ENCODE results near the gene DEPDC5.
"Not testable (repeated sequence)": the region's sequence is repeated elsewhere in the genome, so short reads cannot be mapped to it uniquely, and the experiment has no call there.

The DEPDC5 gene

DNA sequence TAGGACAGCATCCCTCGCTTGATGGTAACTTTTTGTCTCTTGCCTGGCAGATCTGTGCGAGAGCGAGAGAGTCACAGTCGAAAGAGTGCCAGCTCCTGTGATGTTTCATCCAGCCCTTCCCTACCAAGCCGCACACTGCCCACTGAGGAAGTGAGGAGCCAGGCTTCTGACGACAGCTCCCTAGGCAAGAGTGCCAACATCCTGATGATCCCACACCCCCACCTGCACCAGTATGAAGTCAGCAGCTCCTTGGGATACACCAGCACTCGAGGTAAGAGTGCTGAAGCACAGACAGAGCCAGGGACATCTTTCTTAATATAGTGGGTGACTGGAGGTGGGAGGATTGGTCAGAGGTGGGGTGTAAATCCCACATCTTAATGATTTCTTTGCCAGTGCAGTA, 61.1 kb downstream of the DEPDC5 start:
- no peaks in the 10 kb centered on the region for H3K9me3 ChIP-seq (ENCODE audit: low read depth, low read length)
- peaks cover 70% of the 10 kb centered on the region for H3K36me3 ChIP-seq (ENCODE audit: insufficient read depth, low read length)
- no peak overlapping the region for H3K27ac ChIP-seq
- TF ChIP-seq POLR2AphosphoS5 (IDR thresholded peaks at IDR 0.05; ENCODE audit: borderline replicate concordance, low read depth, low read length), result no peak
- no peak for TF ChIP-seq FOXP2 (optimal IDR thresholded peaks at IDR 0.05; ENCODE audit: control extremely low read depth, extremely low read length, insufficient read depth)
- no peak for TF ChIP-seq EZH2 (IDR thresholded peaks at IDR 0.05)
- DNase-seq (ENCODE audit: low read depth, low spot score), result no peak
- H3K9ac ChIP-seq (ENCODE audit: insufficient read length), result no peak overlapping the region
- H3K4me3 ChIP-seq, result no peak overlapping the region

DNA sequence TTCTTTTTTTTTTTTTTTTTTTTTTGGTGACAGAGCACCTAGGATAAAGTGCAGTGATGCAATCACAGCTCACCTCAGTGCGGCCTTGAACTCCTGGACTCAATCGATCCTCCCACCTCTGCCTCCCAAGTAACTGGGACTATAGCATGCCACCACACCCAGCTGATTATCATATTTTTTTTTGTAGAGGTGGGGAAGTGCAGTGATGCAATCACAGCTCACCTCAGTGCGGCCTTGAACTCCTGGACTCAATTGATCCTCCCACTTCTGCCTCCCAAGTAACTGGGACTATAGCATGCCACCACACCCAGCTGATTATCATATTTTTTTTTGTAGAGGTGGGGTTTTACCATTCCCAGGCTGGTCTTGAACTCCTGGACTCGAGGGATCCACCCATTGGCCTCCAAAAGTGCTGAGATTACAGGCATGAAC, 61.6 kb downstream of the DEPDC5 start:
- H3K4me3 ChIP-seq; H3K9ac ChIP-seq (ENCODE audit: insufficient read length); H3K9me3 ChIP-seq (ENCODE audit: low read depth, low read length); H3K27ac ChIP-seq; DNase-seq (ENCODE audit: low read depth, low spot score): not testable (repeated sequence)
- H3K36me3 ChIP-seq (ENCODE audit: insufficient read depth, low read length), result peaks cover 66% of the 10 kb centered on the region

DNA sequence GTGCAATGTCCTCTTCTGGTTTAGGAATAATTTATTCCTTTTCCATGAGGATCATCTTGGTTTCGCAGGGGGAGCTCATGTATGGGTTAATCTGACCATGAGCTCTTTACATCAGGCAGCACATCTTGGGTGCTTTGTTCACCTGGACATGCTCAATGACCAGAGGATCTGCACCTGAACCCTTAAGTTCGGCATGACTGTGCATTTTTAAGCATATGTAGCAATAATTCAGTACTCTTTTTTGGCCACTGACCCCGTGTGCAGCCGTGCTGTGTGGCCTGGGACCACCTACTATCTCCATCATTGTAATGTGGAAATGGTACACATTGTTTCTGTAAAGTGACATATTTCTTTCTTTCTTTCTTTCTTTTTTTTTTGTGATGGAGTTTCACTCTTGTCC, 62.9 kb downstream of the DEPDC5 start:
- peaks cover 70% of the 10 kb centered on the region for H3K36me3 ChIP-seq (ENCODE audit: insufficient read depth, low read length)
- no peaks in the 10 kb centered on the region for H3K9me3 ChIP-seq (ENCODE audit: low read depth, low read length)
- no peak for DNase-seq (ENCODE audit: low read depth, low spot score)
- TF ChIP-seq FOXP2 (optimal IDR thresholded peaks at IDR 0.05; ENCODE audit: control extremely low read depth, extremely low read length, insufficient read depth), result no peak
- TF ChIP-seq EZH2 (IDR thresholded peaks at IDR 0.05), result no peak
- no peak for TF ChIP-seq POLR2AphosphoS5 (IDR thresholded peaks at IDR 0.05; ENCODE audit: borderline replicate concordance, low read depth, low read length)
- no peak overlapping the region for H3K4me3 ChIP-seq
- H3K27ac ChIP-seq, result no peak overlapping the region
- H3K9ac ChIP-seq (ENCODE audit: insufficient read length), result no peak overlapping the region

DNA sequence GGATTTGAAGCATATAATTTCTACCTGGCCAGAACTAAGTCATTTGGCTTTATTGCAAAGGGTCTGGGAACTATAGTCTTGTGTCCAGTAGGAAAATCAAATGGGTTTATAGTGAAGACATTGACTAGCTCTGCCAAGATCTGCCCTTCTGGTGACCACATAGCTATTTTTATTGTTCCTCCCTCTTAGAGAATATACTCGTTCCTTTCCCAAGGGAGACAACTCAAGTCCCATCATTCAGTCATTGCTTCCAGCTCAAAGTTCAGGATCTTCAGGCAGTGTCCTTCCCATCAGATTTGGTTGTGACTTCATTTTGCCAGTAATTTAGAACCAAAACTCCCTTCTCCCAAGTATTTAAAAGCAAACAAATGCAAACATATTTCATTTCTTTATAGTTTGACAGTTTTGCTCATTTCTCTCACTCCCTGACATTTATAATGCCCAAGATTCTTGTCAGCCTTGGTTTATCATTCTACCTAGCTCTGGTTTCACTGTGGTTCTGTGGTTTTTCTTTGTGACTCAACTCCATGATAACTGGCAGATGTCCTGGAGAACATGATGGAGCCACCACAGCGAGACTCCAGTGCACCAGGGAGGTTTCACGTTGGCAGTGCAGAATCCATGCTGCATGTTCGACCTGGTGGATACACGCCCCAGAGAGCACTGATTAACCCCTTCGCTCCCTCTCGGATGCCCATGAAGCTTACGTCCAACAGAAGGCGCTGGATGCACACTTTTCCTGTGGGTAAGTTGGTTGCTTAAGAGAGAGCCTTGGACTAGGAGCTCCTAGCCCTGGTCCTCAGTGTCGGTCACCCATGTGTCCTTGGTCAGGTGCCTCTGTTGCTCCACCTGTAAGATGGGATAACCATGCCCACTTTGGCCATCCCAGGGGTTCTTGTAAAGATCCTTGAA, 64.9 kb downstream of the DEPDC5 start:
- H3K4me3 ChIP-seq, result no peak overlapping the region
- H3K9ac ChIP-seq (ENCODE audit: insufficient read length), result no peak overlapping the region
- peaks cover 78% of the 10 kb centered on the region for H3K36me3 ChIP-seq (ENCODE audit: insufficient read depth, low read length)
- no peak overlapping the region for H3K27ac ChIP-seq
- H3K9me3 ChIP-seq (ENCODE audit: low read depth, low read length), result no peaks in the 10 kb centered on the region
- no peak for DNase-seq (ENCODE audit: low read depth, low spot score)
- TF ChIP-seq POLR2AphosphoS5 (IDR thresholded peaks at IDR 0.05; ENCODE audit: borderline replicate concordance, low read depth, low read length) (no peak), EZH2 (IDR thresholded peaks at IDR 0.05) (no peak), FOXP2 (optimal IDR thresholded peaks at IDR 0.05; ENCODE audit: control extremely low read depth, extremely low read length, insufficient read depth) (no peak)

DNA sequence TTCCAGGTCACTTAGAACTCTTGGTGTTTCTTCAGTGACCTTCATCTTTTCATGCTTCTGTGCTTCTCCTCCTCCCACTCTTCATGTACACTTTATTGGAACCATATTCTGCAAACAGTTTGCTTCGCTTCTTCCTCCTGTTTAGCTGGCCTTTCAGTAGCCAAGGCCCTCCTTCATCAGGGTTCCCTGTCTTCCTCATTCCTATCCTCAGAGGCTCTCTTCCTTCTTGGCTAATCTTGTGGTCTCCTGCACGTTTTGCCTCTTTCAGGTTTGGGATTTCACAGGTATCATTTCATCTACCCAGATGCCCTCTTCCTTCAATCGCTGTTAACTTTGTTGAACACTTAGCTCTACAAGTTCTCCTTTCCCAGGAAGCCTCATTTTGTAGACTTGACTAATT, 66.8 kb downstream of the DEPDC5 start:
- TF ChIP-seq POLR2AphosphoS5 (IDR thresholded peaks at IDR 0.05; ENCODE audit: borderline replicate concordance, low read depth, low read length) (no peak), FOXP2 (optimal IDR thresholded peaks at IDR 0.05; ENCODE audit: control extremely low read depth, extremely low read length, insufficient read depth) (no peak), EZH2 (IDR thresholded peaks at IDR 0.05) (no peak)
- Histone ChIP-seq H3K36me3 (ENCODE audit: insufficient read depth, low read length) (peaks cover 66% of the 10 kb centered on the region), H3K4me3 (no peak overlapping the region), H3K9me3 (ENCODE audit: low read depth, low read length) (no peaks in the 10 kb centered on the region), H3K9ac (ENCODE audit: insufficient read length) (no peak overlapping the region), H3K27ac (no peak overlapping the region)
- DNase-seq (ENCODE audit: low read depth, low spot score), result no peak

DNA sequence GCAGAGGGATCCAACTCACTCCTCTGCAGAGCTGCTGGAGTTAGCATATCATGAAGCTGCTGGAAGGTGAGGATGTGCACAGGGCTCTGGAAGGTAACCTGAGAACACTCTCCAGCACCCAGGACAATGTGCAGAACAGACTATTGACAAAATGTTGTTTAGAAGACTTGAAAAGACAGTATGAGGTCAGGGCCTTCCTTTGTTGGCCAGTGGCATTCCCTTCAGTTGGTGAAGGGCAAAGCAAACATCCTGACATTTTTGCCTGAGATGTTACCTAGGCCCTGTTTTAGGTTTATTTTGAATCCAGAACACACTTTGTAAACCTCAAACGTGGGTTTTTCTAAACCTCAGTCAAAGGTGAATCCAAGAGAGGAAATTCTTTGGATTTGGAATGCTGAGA, 67.8 kb downstream of the DEPDC5 start:
- Histone ChIP-seq H3K27ac (no peak overlapping the region), H3K36me3 (ENCODE audit: insufficient read depth, low read length) (peaks cover 64% of the 10 kb centered on the region), H3K9ac (ENCODE audit: insufficient read length) (no peak overlapping the region), H3K4me3 (no peak overlapping the region), H3K9me3 (ENCODE audit: low read depth, low read length) (no peaks in the 10 kb centered on the region)
- TF ChIP-seq EZH2 (IDR thresholded peaks at IDR 0.05) (no peak), POLR2AphosphoS5 (IDR thresholded peaks at IDR 0.05; ENCODE audit: borderline replicate concordance, low read depth, low read length) (no peak), FOXP2 (optimal IDR thresholded peaks at IDR 0.05; ENCODE audit: control extremely low read depth, extremely low read length, insufficient read depth) (no peak)
- no peak for DNase-seq (ENCODE audit: low read depth, low spot score)

DNA sequence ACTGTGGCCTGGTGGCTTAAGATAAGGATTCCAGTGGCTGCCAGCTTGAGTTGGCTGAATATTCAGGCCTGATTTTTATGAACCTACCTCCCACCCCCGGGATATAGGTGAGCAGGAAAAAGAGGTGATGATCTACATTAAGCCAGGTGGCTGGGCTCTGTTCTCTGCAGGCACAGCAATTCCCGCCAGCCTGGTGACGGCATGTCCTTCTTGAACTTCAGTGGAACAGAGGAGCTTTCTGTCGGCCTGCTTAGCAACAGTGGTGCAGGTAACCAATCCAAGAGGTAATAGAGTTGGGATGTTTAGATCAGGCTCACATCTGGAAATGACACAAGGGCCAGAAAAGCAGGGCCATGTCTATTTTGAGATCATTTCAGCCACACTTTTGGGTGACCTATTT, 68.7 kb downstream of the DEPDC5 start:
- Histone ChIP-seq H3K36me3 (ENCODE audit: insufficient read depth, low read length) (peaks cover 59% of the 10 kb centered on the region), H3K9me3 (ENCODE audit: low read depth, low read length) (no peaks in the 10 kb centered on the region), H3K27ac (no peak overlapping the region), H3K4me3 (no peak overlapping the region), H3K9ac (ENCODE audit: insufficient read length) (no peak overlapping the region)
- DNase-seq (ENCODE audit: low read depth, low spot score), result no peak
- TF ChIP-seq FOXP2 (optimal IDR thresholded peaks at IDR 0.05; ENCODE audit: control extremely low read depth, extremely low read length, insufficient read depth) (no peak), EZH2 (IDR thresholded peaks at IDR 0.05) (no peak), POLR2AphosphoS5 (IDR thresholded peaks at IDR 0.05; ENCODE audit: borderline replicate concordance, low read depth, low read length) (no peak)

DNA sequence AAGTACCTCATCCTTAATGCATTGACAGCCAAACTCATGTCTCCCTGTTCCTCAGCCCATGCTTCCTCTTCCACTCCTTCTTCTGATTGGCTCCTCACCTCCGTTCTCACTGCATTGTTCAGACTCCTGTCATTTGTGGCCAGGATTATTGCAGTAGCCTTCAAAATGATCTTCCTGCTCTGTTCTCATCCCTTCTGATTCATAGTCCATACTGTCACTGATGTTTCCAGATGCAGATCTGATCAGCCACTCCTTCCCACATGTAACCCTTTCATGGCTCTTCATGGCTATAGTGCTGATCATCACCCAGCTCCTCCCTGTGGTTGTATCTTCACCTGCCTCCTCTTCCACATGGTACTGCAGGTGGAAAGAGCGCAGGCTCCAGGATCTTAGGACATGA, 71.7 kb downstream of the DEPDC5 start:
- Histone ChIP-seq H3K4me3 (no peak overlapping the region), H3K36me3 (ENCODE audit: insufficient read depth, low read length) (peaks cover 41% of the 10 kb centered on the region), H3K27ac (no peak overlapping the region), H3K9ac (ENCODE audit: insufficient read length) (no peak overlapping the region), H3K9me3 (ENCODE audit: low read depth, low read length) (no peaks in the 10 kb centered on the region)
- DNase-seq (ENCODE audit: low read depth, low spot score), result no peak
- TF ChIP-seq POLR2AphosphoS5 (IDR thresholded peaks at IDR 0.05; ENCODE audit: borderline replicate concordance, low read depth, low read length), result no peak
- no peak for TF ChIP-seq FOXP2 (optimal IDR thresholded peaks at IDR 0.05; ENCODE audit: control extremely low read depth, extremely low read length, insufficient read depth)
- TF ChIP-seq EZH2 (IDR thresholded peaks at IDR 0.05), result no peak

DNA sequence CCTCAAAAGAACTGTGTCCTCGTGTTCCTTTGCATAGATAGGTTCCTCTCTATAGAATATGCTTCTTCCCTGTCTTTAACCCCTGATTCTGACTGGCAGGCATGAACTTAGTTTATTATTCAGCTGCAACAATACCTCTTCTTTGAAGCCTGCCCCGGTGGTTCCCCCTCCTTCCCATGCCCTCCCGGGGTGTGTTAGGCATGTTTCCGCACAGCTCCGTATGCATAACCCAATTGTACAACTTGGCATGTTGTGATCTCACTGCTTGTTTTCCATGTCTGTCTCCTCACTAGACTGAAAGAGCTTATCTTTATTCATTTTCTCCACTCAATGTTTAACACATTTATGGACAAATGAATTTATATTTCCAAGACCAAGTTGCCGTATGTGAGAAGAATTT, 72.6 kb downstream of the DEPDC5 start:
- no peak overlapping the region for H3K27ac ChIP-seq
- peaks cover 32% of the 10 kb centered on the region for H3K36me3 ChIP-seq (ENCODE audit: insufficient read depth, low read length)
- H3K4me3 ChIP-seq, result no peak overlapping the region
- DNase-seq (ENCODE audit: low read depth, low spot score), result no peak
- TF ChIP-seq FOXP2 (optimal IDR thresholded peaks at IDR 0.05; ENCODE audit: control extremely low read depth, extremely low read length, insufficient read depth), result no peak
- no peak for TF ChIP-seq EZH2 (IDR thresholded peaks at IDR 0.05)
- no peak for TF ChIP-seq POLR2AphosphoS5 (IDR thresholded peaks at IDR 0.05; ENCODE audit: borderline replicate concordance, low read depth, low read length)
- no peak overlapping the region for H3K9ac ChIP-seq (ENCODE audit: insufficient read length)
- H3K9me3 ChIP-seq (ENCODE audit: low read depth, low read length), result no peaks in the 10 kb centered on the region

Data from SK-N-MC (cell line).